Osteocyte (in vitro differentiated cells): ENCODE data around the gene DHX8. TPM values are rescaled to one million over a fixed set of nuclear protein-coding genes. Genes with fewer than 3 reads are reported as not detected.
"Not testable (repeated sequence)": the region's sequence is repeated elsewhere in the genome, so short reads cannot be mapped to it uniquely, and the experiment has no call there.

ENCODE experiments used
- DNase-seq: peaks from one replicate; pipeline ENCODE4 v3.0.0; 2021; ENCODE audit warnings: mixed read lengths; ENCODE audit not compliant: unreplicated experiment; ENCODE audit errors: extremely low spot score
- H3K27ac Mint-ChIP-seq: one replicate; pipeline ENCODE4 v1.8.0; 2021; ENCODE audit warnings: mild to moderate bottlenecking, mixed read lengths; ENCODE audit not compliant: unreplicated experiment
- H3K27me3 Mint-ChIP-seq: one replicate; pipeline ENCODE4 v1.8.0; 2021; ENCODE audit warnings: mixed read lengths; ENCODE audit not compliant: unreplicated experiment
- H3K36me3 Mint-ChIP-seq: one replicate; pipeline ENCODE4 v1.8.0; 2021; ENCODE audit warnings: mixed read lengths; ENCODE audit not compliant: unreplicated experiment
- H3K4me1 Mint-ChIP-seq: one replicate; pipeline ENCODE4 v1.8.0; 2021; ENCODE audit warnings: mixed read lengths; ENCODE audit not compliant: unreplicated experiment
- H3K4me3 Mint-ChIP-seq: one replicate; pipeline ENCODE4 v1.8.0; 2021; ENCODE audit warnings: mild to moderate bottlenecking, moderate library complexity, mixed read lengths; ENCODE audit not compliant: unreplicated experiment
- H3K9me3 Mint-ChIP-seq: one replicate; pipeline ENCODE4 v1.8.0; 2021; ENCODE audit warnings: mixed read lengths; ENCODE audit not compliant: unreplicated experiment
- total RNA-seq: library from RNA; stranded (reverse); gene quantifications from 2 replicates; pipeline ENCODE4 v1.2.1, GENCODE V29; 2021
- TF ChIP-seq, protein P1 (sequence below): fragments of 200-600 bp; sonication (generic); IDR thresholded peaks from 2 replicates; pipeline ENCODE4 v1.5.0; 2021; ENCODE audit warnings: antibody characterized with exemption, mild to moderate bottlenecking, moderate library complexity

Gene DHX8
- total RNA-seq, 1 donor from 2014 or later, result 70.7 TPM

DNA sequence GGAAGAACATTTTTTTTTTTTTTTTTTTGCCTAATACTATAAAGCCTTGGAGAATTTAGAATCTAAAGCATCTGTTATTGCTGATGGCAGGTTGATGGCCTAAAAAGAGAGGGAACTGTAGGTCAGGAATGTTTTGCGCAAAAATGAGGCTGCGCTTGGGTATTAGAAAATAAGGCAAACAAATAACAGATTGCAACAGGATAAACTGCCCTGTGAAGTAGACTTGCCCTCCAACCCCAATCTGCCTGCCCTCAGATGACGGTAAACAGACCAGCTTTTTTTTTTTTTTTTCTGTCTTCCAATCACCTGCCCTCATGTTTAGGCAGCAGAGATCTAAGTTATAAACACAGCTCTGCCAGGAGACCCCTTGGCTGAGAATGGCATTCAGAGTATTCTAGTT lies 3.8 kb upstream of the DHX8 start:
- H3K4me1 Mint-ChIP-seq, result peaks cover 12% of the 10 kb centered on the region
- no peaks in the 10 kb centered on the region for H3K9me3 Mint-ChIP-seq
- H3K27me3 Mint-ChIP-seq, result no peaks in the 10 kb centered on the region
- TF ChIP-seq, protein P1, sequence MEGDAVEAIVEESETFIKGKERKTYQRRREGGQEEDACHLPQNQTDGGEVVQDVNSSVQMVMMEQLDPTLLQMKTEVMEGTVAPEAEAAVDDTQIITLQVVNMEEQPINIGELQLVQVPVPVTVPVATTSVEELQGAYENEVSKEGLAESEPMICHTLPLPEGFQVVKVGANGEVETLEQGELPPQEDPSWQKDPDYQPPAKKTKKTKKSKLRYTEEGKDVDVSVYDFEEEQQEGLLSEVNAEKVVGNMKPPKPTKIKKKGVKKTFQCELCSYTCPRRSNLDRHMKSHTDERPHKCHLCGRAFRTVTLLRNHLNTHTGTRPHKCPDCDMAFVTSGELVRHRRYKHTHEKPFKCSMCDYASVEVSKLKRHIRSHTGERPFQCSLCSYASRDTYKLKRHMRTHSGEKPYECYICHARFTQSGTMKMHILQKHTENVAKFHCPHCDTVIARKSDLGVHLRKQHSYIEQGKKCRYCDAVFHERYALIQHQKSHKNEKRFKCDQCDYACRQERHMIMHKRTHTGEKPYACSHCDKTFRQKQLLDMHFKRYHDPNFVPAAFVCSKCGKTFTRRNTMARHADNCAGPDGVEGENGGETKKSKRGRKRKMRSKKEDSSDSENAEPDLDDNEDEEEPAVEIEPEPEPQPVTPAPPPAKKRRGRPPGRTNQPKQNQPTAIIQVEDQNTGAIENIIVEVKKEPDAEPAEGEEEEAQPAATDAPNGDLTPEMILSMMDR, result no peak
- H3K27ac Mint-ChIP-seq, result no peak overlapping the region
- peaks cover 2% of the 10 kb centered on the region for H3K36me3 Mint-ChIP-seq
- no peak overlapping the region for H3K4me3 Mint-ChIP-seq
- no peak for DNase-seq

- peak overlapping the region; percentile 95 for H3K27ac Mint-ChIP-seq
- H3K4me3 Mint-ChIP-seq, result no peak overlapping the region
- peaks cover 2% of the 10 kb centered on the region for H3K36me3 Mint-ChIP-seq
- no peaks in the 10 kb centered on the region for H3K9me3 Mint-ChIP-seq
- no peak for DNase-seq
- TF ChIP-seq, protein P1, result no peak
- no peaks in the 10 kb centered on the region for H3K27me3 Mint-ChIP-seq
- H3K4me1 Mint-ChIP-seq, result peaks cover 25% of the 10 kb centered on the region
These were observed 1.4 kb upstream of the DHX8 start for GRCh38 chr17:43482103-43483012.

DNA sequence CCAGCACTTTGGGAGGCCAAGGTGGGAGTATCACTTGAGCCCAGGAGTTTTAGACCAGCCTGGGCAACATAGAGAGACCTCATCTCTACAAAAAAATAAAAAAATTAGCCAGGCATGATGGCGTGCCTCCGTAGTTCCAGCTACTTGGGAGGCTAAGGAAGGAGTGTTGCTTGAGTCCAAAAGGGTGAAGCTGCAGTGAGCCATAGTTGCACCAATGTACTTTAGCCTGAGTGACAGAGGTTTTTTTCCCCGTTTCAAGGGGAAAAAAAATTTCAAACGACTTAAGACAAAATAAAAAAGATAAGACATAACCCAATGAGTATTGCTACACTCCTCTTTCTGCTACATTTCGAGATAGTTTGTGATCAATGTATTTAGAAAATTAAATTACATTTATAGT lies 6.8 kb downstream of the DHX8 start:
- Mint-ChIP-seq H3K27me3 (no peaks in the 10 kb centered on the region), H3K4me1 (peaks cover 9% of the 10 kb centered on the region), H3K9me3 (no peaks in the 10 kb centered on the region), H3K36me3 (peaks cover 43% of the 10 kb centered on the region), H3K27ac (no peak overlapping the region), H3K4me3 (no peak overlapping the region)
- TF ChIP-seq, protein P1, result no peak
- no peak for DNase-seq

DNA sequence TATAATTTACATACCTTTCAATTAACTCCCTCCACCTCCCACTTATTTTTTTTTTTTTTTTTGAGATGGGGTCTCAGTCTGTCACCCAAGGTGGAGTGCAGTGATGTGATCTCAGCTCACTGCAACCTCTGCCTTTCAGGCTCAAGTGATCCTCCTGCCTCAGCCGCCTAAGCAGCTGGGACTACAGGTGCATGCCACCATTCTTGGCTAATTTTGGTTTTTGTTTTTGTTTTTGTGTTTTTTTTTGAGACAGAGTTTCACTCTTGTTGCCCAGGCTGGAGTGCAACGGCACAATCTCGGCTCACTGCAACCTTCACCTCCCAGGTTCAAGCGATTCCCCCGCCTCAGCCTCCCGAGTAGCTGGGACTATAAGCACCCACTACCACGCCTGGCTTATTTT lies 25.7 kb downstream of the DHX8 start:
- not testable (repeated sequence) for H3K4me3 Mint-ChIP-seq, H3K27me3 Mint-ChIP-seq, H3K27ac Mint-ChIP-seq, H3K9me3 Mint-ChIP-seq, H3K4me1 Mint-ChIP-seq, DNase-seq
- peaks cover 39% of the 10 kb centered on the region for H3K36me3 Mint-ChIP-seq

DNA sequence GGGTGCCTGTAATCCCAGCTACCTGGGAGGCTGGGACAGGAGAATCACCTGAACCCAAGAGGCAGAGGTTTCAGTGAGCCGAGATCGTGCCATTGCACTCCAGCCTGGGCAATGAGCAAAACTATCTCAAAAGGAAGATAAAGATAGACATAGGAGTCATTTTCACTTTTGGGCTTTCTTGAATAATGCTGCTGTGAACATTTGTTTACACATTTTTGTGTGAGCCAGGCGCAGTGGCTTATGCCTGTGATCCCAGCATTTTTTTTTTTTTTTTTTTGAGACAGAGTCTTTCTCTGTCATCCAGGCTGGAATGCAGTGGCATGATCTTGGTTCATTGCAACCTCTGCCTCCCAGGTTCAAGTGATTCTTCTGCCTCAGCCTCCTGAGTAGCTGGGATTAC lies 27.4 kb downstream of the DHX8 start:
- peaks cover 31% of the 10 kb centered on the region for H3K36me3 Mint-ChIP-seq
- DNase-seq, H3K27me3 Mint-ChIP-seq, H3K9me3 Mint-ChIP-seq, H3K27ac Mint-ChIP-seq, H3K4me1 Mint-ChIP-seq, H3K4me3 Mint-ChIP-seq: not testable (repeated sequence)

DNA sequence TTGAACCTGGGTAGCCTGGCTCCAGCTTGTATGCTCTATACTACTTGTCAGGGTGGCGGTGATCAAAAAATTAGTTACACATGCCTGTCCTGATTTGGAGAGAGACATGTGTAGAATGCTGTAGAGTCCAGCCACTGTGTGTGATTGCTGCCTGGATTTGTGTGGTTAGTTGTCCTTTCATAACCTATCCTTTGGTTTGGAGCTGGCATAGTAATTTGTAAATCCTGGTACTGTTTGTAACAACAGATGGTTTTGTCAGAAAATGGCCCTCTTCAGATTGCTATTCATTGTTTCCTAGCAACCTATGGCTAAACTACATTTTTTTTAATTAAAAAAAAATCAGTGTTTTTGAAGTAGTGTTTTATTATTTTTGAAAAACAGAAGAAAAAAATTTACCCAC lies 31.9 kb downstream of the DHX8 start:
- peaks cover 41% of the 10 kb centered on the region for H3K36me3 Mint-ChIP-seq
- peaks cover 6% of the 10 kb centered on the region for H3K4me1 Mint-ChIP-seq
- H3K4me3 Mint-ChIP-seq, result no peak overlapping the region
- no peaks in the 10 kb centered on the region for H3K27me3 Mint-ChIP-seq
- TF ChIP-seq, protein P1, result no peak
- no peak overlapping the region for H3K27ac Mint-ChIP-seq
- no peak for DNase-seq
- H3K9me3 Mint-ChIP-seq, result no peaks in the 10 kb centered on the region
